Stomach (tissue), 4 donors: ENCODE results near the gene FNDC3B.

Source experiments
- EP300 ChIP-seq: sonication (generic); formaldehyde crosslinking; IDR thresholded peaks from one replicate; pipeline ENCODE4 v1.6.1; 2017; ENCODE audit warnings: antibody characterized with exemption
- POLR2A ChIP-seq, 4 donors: fragments of 450-650 bp; IDR thresholded peaks; one replicate each; pipeline ENCODE4 v1.6.1; 2016; ENCODE audit warnings: antibody characterized with exemption in 4 of 4, control low read depth in 2 of 4, mild to moderate bottlenecking in 1 of 4, moderate library complexity in 1 of 4
- POLR2AphosphoS5 ChIP-seq, 3 donors: sonication (generic); formaldehyde crosslinking; IDR thresholded peaks; one replicate each; pipeline ENCODE4 v1.6.1; 2016; ENCODE audit warnings: antibody characterized with exemption in 3 of 3
- TF ChIP-seq, protein P1 (sequence below), 7 experiments: fragments of 450-650 bp in 4 of 7; fragments of 200-600 bp in 3 of 7; sonication (generic) in 3 of 7; IDR thresholded peaks; one replicate each; pipeline ENCODE4 v1.5.1; 2016 to 2019; ENCODE audit warnings: antibody characterized with exemption in 7 of 7, control low read depth in 2 of 7, mild to moderate bottlenecking in 1 of 7

DNA sequence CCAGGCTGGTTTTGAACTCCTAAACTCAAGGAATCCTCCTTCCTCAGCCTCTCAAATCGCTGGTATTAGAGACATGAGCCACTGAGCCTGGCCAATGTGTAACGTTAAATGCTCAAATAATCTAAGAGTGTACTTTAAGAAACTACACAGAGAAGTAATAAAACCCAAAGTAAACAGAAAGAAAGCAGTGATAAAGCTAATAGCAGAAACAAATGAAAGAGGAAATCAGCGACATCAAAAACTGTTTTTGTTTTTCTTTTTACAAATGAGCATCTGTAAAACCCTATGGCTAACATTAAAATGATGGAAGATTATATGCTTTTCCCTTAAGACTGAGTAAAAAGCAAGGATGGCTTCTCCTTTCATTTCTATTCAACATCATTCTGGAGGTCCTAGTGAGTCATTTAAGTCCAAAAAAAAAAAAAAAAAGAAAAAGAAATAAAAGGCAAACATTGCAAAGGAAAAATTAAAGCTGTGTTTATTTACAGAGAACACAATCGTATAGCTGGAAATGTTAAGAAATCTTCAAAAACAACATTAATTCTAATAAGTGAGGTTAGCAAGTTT lies 36.8 kb upstream of the FNDC3B start:
- TF ChIP-seq POLR2A (IDR thresholded peaks at IDR 0.05) (no peak), POLR2AphosphoS5 (IDR thresholded peaks at IDR 0.05) (no peak), EP300 (no peak)
- TF ChIP-seq, protein P1, sequence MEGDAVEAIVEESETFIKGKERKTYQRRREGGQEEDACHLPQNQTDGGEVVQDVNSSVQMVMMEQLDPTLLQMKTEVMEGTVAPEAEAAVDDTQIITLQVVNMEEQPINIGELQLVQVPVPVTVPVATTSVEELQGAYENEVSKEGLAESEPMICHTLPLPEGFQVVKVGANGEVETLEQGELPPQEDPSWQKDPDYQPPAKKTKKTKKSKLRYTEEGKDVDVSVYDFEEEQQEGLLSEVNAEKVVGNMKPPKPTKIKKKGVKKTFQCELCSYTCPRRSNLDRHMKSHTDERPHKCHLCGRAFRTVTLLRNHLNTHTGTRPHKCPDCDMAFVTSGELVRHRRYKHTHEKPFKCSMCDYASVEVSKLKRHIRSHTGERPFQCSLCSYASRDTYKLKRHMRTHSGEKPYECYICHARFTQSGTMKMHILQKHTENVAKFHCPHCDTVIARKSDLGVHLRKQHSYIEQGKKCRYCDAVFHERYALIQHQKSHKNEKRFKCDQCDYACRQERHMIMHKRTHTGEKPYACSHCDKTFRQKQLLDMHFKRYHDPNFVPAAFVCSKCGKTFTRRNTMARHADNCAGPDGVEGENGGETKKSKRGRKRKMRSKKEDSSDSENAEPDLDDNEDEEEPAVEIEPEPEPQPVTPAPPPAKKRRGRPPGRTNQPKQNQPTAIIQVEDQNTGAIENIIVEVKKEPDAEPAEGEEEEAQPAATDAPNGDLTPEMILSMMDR (IDR thresholded peaks at IDR 0.05) = no peak
